Ovary (tissue), 3 donors: ENCODE measurements around the gene PLSCR3.

Experiments
- EP300 ChIP-seq: sonication (generic); formaldehyde crosslinking; IDR thresholded peaks from one replicate; pipeline ENCODE4 v1.6.1; 2017; ENCODE audit warnings: antibody characterized with exemption
- POLR2A ChIP-seq: fragments of 450-650 bp; IDR thresholded peaks from one replicate; pipeline ENCODE4 v1.6.1; 2017; ENCODE audit warnings: antibody characterized with exemption, mild to moderate bottlenecking, moderate library complexity
- TF ChIP-seq, protein P1 (sequence below), 3 donors: fragments of 450-650 bp in 2 of 3; fragments of 200-600 bp in 1 of 3; IDR thresholded peaks; one replicate each; pipeline versions ENCODE4 v1.5.1 to v1.8.0; 2016 to 2022; ENCODE audit warnings: antibody characterized with exemption in 3 of 3, mild to moderate bottlenecking in 1 of 3
- donor health status: DM: no; HTN: no; CAD: no.

DNA sequence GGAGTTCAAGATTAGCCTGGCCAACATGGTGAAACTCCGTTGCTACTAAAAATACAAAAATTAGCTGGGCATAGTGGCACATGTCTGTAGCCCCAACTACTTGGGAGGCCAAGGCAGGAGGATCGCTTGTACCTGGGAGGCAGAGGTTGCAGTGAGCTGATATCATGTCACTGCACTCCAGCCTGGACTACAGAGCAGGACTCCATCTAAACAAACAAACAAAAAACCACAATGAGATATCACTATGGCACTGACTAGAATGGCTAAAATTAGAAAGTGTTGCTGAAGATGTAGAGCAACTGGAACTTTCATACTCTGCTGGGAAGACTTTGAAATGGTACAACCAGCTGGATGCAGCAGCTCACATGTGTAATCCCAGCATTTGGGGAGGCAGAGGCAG lies 20.0 kb downstream of the PLSCR3 start:
- TF ChIP-seq, protein P1, sequence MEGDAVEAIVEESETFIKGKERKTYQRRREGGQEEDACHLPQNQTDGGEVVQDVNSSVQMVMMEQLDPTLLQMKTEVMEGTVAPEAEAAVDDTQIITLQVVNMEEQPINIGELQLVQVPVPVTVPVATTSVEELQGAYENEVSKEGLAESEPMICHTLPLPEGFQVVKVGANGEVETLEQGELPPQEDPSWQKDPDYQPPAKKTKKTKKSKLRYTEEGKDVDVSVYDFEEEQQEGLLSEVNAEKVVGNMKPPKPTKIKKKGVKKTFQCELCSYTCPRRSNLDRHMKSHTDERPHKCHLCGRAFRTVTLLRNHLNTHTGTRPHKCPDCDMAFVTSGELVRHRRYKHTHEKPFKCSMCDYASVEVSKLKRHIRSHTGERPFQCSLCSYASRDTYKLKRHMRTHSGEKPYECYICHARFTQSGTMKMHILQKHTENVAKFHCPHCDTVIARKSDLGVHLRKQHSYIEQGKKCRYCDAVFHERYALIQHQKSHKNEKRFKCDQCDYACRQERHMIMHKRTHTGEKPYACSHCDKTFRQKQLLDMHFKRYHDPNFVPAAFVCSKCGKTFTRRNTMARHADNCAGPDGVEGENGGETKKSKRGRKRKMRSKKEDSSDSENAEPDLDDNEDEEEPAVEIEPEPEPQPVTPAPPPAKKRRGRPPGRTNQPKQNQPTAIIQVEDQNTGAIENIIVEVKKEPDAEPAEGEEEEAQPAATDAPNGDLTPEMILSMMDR (IDR thresholded peaks at IDR 0.05), result no peak
- TF ChIP-seq POLR2A, result no peak
- TF ChIP-seq EP300, result no peak
